Subcutaneous abdominal adipose tissue (tissue), 5 donors: Measurements from ENCODE around the gene RAI14.

ENCODE experiments used
- H3K27ac ChIP-seq: one replicate; pipeline ENCODE4 v1.7.0; 2013; ENCODE audit warnings: low read depth, mild to moderate bottlenecking, inconsistent platforms, low read length, moderate library complexity
- H3K27me3 ChIP-seq, 5 donors: one replicate each; pipeline ENCODE4 v1.7.0; 2013; ENCODE audit warnings: low read length in 5 of 5, inconsistent platforms in 1 of 5; ENCODE audit not compliant: control insufficient read depth in 5 of 5, insufficient read depth in 4 of 5
- H3K36me3 ChIP-seq, 5 donors: one replicate each; pipeline ENCODE4 v1.7.0; 2013; ENCODE audit warnings: low read length in 5 of 5; ENCODE audit not compliant: control insufficient read depth in 5 of 5, insufficient read depth in 5 of 5
- H3K4me1 ChIP-seq, 5 donors: one replicate each; pipeline ENCODE4 v1.7.0; 2013; ENCODE audit warnings: low read length in 5 of 5, mild to moderate bottlenecking in 3 of 5, moderate library complexity in 1 of 5; ENCODE audit not compliant: control insufficient read depth in 5 of 5, insufficient read depth in 5 of 5
- H3K4me3 ChIP-seq, 5 donors: one replicate each; pipeline ENCODE4 v1.7.0; 2013; ENCODE audit warnings: low read length in 5 of 5, low read depth in 1 of 5
- H3K9ac ChIP-seq, 5 donors: one replicate each; pipeline ENCODE4 v1.7.0; 2013; ENCODE audit warnings: low read length in 5 of 5, mild to moderate bottlenecking in 4 of 5, moderate library complexity in 3 of 5
- H3K9me3 ChIP-seq, 5 donors: one replicate each; pipeline ENCODE4 v1.7.0; 2013; ENCODE audit warnings: low read length in 5 of 5; ENCODE audit not compliant: control insufficient read depth in 5 of 5
- donor health status: healthy.
- donor health status: healthy.
- donor health status: healthy.
- donor health status: healthy.
- donor health status: healthy.

Gene RAI14

DNA sequence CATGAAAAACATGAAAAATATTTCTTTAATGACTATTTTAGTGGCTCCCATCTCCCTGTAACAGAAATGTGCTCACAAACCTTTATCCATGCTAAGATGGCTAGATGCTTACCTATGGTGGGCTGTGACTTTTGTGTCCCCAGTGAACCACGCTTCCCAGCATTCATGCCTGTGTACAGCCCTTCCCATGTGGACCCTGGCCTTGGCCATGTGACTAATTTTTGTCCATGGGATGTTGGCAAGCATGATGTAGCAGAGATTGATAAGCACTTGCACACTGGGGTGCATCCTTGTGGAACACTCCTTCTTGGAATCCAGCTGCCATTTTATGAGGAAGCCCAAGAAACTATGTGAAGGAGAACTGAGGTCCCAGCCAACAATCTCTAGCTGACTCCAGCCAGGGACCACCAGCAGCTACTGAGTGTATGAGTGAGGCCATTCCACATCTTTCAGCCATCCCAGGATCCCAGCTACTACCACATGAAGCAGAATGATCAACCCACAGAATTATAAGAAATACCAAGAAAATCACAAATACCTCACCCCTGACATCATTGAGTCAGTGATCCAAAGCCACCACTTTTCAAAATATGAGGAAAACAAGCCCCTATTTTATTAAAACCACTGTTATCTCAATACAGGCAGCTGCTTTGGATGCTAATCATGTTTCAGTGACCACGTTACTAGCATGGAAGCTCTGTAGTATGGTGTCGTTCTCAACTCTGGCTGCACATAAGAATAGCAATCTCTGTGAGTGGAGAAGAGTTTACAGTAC is 16.1 kb upstream of the RAI14 start:
- Histone ChIP-seq H3K4me1 (no peaks in the 10 kb centered on the region), H3K27ac (no peak overlapping the region), H3K9me3 (peaks cover 0 to 5% (median 0%) of the 10 kb centered on the region in 5 donors), H3K4me3 (no peak overlapping the region), H3K9ac (no peak overlapping the region), H3K36me3 (no peaks in the 10 kb centered on the region), H3K27me3 (no peaks in the 10 kb centered on the region)

DNA sequence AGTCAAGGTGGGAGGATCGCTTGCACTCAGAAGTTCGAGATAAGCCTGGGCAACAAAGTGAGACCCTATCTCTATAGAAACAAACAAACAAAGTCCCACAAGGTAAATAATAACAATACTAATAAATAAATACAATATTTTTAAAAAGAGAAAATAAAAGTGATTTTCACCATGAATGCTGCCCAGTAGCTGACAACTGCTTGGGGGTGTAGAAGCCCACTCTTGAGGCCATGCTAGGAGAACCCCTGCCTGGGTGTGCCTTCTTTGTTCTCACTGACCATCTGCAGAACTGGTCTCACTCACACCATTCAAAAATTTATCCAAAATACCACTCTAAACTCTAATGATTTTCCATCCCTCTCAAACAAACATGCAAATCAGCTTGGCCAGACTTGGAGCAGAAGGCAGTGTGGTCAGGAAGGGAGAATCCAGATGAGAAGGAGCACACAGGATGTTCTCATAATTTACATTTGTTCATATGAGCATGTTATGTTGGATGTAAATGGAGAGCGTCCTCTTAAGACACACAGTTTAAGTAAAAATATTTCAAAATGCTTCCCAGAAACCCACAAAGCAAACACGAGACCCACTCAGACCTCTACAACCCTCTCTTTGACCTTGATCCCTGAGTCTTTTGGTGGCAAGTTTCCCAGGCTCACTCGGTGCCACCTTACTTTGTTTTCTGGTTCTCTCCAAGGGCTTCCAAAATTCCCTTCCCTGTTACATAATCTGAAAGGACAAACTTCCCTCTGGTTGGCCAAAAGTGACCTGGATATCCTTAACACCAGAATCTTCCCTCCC is 7.9 kb upstream of the RAI14 start:
- no peaks in the 10 kb centered on the region for H3K9me3 ChIP-seq
- no peaks in the 10 kb centered on the region for H3K4me1 ChIP-seq
- no peak overlapping the region for H3K9ac ChIP-seq
- no peak overlapping the region for H3K4me3 ChIP-seq
- no peak overlapping the region for H3K27ac ChIP-seq
- no peaks in the 10 kb centered on the region for H3K27me3 ChIP-seq
- H3K36me3 ChIP-seq: no peaks in the 10 kb centered on the region

DNA sequence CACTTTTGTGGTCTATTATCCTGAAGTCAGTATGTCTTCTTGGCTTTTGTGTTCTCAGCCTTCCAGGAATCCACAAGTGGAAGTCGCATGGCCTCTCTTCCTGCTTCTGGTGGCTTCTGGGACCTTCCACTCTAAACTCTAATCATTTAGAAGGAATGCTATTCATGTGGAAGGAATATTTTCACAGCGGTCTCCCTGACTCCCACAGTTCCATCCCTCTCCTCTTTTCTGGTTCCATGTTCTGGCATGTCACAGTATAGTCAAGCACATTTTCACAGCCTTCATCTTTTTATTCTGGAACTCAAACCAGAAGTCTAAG is 7.3 kb upstream of the RAI14 start:
- no peak overlapping the region for H3K4me3 ChIP-seq
- H3K9ac ChIP-seq: no peak overlapping the region
- H3K27ac ChIP-seq: no peak overlapping the region
- no peaks in the 10 kb centered on the region for H3K36me3 ChIP-seq
- H3K4me1 ChIP-seq: no peaks in the 10 kb centered on the region
- no peaks in the 10 kb centered on the region for H3K9me3 ChIP-seq
- H3K27me3 ChIP-seq: no peaks in the 10 kb centered on the region

DNA sequence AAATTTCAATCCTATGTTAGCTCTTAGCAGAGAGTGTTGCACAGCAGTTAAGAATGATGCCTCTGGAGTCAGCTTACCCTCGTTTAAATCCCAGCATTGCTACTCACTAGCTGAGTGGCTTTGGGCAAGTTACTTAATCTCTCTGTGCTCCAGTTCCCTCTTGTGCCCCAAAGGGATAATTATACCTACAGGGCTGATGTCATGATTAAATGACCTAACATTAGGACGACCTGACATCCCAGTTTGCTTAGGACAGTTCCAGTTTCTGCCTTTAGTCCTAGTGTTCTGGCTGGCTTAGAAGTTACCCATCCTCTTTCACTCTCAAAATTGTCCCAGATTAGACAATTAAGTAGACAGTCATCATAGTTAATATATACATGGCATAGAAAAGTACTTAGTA is 4.3 kb upstream of the RAI14 start:
- Histone ChIP-seq H3K36me3 (no peaks in the 10 kb centered on the region), H3K9ac (no peak overlapping the region), H3K9me3 (no peaks in the 10 kb centered on the region), H3K4me1 (peaks cover 0 to 15% (median 10%) of the 10 kb centered on the region in 5 donors), H3K4me3 (no peak overlapping the region), H3K27ac (no peak overlapping the region), H3K27me3 (no peaks in the 10 kb centered on the region)

DNA sequence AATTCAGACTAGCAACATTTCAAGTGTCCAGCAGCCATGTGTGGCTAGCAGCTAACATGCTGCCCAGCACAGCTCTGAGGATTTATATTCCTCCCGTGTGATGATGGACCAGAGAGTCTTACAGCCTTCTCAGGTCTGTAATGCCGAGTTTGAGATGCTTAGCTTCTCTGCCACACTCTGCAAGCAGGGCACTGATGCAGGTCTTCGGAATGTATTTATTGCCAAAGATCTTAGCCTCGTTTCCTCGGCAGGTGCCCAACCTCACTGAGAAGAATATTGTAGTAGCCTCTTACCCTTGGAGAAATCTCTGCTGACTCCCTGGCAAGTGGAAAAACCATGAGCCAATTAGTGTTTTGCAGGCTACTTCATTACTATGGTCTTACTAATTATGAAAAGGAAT is 3.7 kb upstream of the RAI14 start:
- Histone ChIP-seq H3K36me3 (no peaks in the 10 kb centered on the region), H3K4me1 (peaks cover 0 to 22% (median 17%) of the 10 kb centered on the region in 5 donors), H3K4me3 (no peak overlapping the region), H3K27me3 (peaks cover 0 to 2% (median 0%) of the 10 kb centered on the region in 5 donors), H3K9ac (no peak overlapping the region), H3K9me3 (no peaks in the 10 kb centered on the region), H3K27ac (no peak overlapping the region)

DNA sequence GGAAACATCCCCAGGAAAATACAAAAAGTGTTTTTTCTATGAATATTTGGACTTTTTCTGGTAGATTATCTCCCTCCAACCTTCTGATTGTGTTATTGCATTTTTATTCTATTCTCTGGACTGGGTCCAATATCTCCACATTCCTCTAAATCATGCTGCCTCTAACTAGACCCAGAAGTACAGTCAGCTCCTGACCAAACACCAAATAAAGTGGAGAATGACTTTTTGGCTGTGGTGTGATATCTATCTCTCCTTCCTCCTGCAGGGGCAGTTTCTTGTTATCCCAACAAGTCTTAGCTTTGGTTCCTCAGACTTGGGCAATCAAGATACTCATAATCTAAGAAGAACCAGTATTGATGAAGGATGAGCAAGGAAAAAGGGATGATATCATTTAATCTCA is 3.2 kb upstream of the RAI14 start:
- Histone ChIP-seq H3K36me3 (no peaks in the 10 kb centered on the region), H3K4me1 (peaks cover 0 to 26% (median 21%) of the 10 kb centered on the region in 5 donors), H3K9ac (no peak overlapping the region), H3K27me3 (peaks cover 0 to 4% (median 0%) of the 10 kb centered on the region in 5 donors), H3K27ac (no peak overlapping the region), H3K4me3 (no peak overlapping the region), H3K9me3 (no peaks in the 10 kb centered on the region)

DNA sequence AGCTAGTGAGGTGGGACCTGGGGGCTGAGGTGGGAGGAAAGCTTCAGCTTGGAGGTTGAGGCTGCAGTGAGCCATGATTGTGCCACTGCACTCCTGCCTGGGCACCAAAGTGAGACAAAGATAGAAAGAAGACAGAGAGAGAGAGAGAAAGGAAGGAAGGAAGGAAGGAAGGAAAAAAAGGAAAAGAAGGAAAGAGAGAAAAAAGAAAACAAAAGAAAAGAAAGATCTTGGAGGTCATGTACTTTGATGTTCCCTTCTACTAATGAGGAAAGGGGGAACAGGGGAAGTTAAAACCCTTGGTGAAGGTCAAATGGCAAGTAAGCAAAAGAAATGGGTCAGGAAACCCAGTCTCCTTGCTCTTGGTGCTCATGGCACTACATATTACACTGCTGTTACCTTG is 2.4 kb upstream of the RAI14 start:
- Histone ChIP-seq H3K9me3 (no peaks in the 10 kb centered on the region), H3K4me3 (no peak overlapping the region), H3K36me3 (no peaks in the 10 kb centered on the region), H3K9ac (no peak overlapping the region), H3K4me1 (peaks cover 0 to 27% (median 22%) of the 10 kb centered on the region in 5 donors), H3K27me3 (peaks cover 0 to 4% (median 0%) of the 10 kb centered on the region in 5 donors), H3K27ac (no peak overlapping the region)

DNA sequence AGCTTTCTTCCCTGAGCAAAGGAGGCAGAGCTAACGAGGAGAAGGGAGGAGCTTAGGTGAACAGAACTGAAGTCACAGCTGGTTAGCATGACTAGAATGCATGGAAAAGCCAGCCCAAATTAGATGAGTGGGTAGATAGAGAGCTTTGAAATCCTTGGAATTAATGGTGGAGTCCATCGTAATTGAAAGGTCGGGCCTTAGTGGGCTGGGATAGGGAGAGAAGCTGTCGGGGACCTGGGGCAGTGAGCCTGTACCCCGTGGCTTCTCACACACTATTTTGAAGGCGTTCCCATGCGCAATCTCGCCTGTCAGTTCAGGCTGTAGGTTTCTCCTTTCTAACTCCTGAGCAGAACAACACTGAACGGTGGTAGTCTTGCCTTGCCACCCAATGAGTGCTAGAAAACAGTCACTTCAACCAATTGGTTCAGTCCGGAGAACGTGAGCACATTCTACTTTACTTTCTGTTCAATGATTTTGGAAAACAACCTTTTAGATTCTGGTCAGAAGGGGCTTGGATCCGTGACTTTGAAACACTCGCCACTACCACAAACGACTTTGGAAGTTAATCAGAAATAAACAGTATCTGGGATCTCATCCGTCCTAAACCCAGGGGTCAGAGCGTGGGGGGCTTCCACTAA is 655 bp upstream of the RAI14 start:
- H3K9me3 ChIP-seq: no peaks in the 10 kb centered on the region
- peak overlapping the region; percentile 90 for H3K27ac ChIP-seq
- H3K9ac ChIP-seq: peak overlapping the region; percentile 48 to 91 (median 52)
- H3K36me3 ChIP-seq: no peaks in the 10 kb centered on the region
- peaks cover 0 to 27% (median 22%) of the 10 kb centered on the region in 5 donors for H3K4me1 ChIP-seq
- peak overlapping the region; percentile 74 to 83 (median 78) for H3K4me3 ChIP-seq
- H3K27me3 ChIP-seq: peaks cover 0 to 4% (median 0%) of the 10 kb centered on the region in 5 donors

DNA sequence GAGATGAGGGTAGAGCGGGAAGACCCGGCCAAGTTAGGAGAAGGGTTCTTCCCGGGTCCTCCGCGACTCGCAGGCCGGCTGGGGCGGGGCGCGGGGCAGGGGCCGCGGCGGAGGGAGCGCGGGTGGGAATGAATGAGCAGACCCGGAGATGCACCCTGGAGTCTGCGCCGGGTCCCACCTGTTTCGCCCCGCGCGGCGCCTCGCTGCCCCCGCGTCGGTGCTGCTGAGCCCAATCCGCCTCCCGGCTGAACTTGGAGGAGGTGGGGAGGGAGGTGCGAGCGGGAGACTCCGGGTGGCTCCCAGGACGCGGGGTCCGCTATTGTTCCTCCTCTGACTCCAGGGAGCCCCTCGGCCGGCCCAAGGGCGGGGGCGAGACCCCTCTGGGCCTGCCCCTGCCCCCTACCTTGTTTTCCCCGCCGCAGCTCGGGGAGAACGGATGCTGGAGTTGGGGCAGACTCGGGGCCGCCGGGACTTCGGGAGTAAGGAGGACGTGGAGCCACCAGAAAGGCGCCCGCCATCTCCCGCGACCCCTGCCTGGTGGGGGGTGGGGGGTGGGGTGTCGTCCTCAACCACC is 659 bp downstream of the RAI14 start:
- H3K27me3 ChIP-seq: peaks cover 0 to 4% (median 0%) of the 10 kb centered on the region in 5 donors
- H3K4me1 ChIP-seq: peaks cover 0 to 27% (median 22%) of the 10 kb centered on the region in 5 donors

More for the DNA sequence above, 659 bp downstream of the RAI14 start:
- H3K27ac ChIP-seq: peak overlapping the region; percentile 46
- no peaks in the 10 kb centered on the region for H3K9me3 ChIP-seq
- H3K9ac ChIP-seq: peak overlapping the region in 4 of 5 donors; percentile 61 to 72 (median 64)
- peak overlapping the region; percentile 52 to 81 (median 75) for H3K4me3 ChIP-seq
- H3K36me3 ChIP-seq: no peaks in the 10 kb centered on the region
